GM23248 (cell line): Measurements from ENCODE around the gene SEC23B. TPM values are rescaled to one million over a fixed set of nuclear protein-coding genes. Genes with fewer than 3 reads are reported as not detected.
A peak's percentile ranks its signal among the peaks of the same experiment; 100 is the strongest.

Experiments
- DNase-seq: peaks from one replicate; pipeline ENCODE4 v3.0.0-alpha.2; 2015
- H2AFZ ChIP-seq: fragments of 200-600 bp; sonication (generic); 2 replicates; pipeline ENCODE4 v1.6.1; 2016; ENCODE audit warnings: antibody characterized with exemption
- H3F3A ChIP-seq: fragments of 200-600 bp; sonication (generic); 2 replicates; pipeline ENCODE4 v1.6.1; 2016; ENCODE audit warnings: mild to moderate bottlenecking, antibody characterized with exemption, mixed run types; ENCODE audit not compliant: insufficient read depth
- H3K27ac ChIP-seq: fragments of 200-600 bp; sonication (generic); 2 replicates; pipeline ENCODE4 v1.5.1; 2016; ENCODE audit warnings: mild to moderate bottlenecking
- H3K27me3 ChIP-seq: fragments of 200-600 bp; sonication (generic); replicated peaks from 2 replicates; pipeline ENCODE4 v1.6.1; 2016; ENCODE audit warnings: mild to moderate bottlenecking; ENCODE audit not compliant: insufficient read depth
- H3K36me3 ChIP-seq: fragments of 200-600 bp; sonication (generic); 2 replicates; pipeline ENCODE4 v1.6.1; 2016; ENCODE audit warnings: low read depth, mild to moderate bottlenecking
- H3K4me1 ChIP-seq: fragments of 200-600 bp; sonication (generic); 2 replicates; pipeline ENCODE4 v1.6.1; 2016; ENCODE audit warnings: mild to moderate bottlenecking; ENCODE audit not compliant: insufficient read depth
- H3K4me2 ChIP-seq: fragments of 200-600 bp; sonication (generic); one replicate; pipeline ENCODE4 v1.6.1; 2016; ENCODE audit warnings: mild to moderate bottlenecking; ENCODE audit not compliant: unreplicated experiment
- H3K4me3 ChIP-seq: fragments of 200-600 bp; sonication (generic); 2 replicates; pipeline ENCODE4 v1.5.1; 2016; ENCODE audit warnings: mild to moderate bottlenecking
- H3K79me2 ChIP-seq: fragments of 200-600 bp; sonication (generic); 2 replicates; pipeline ENCODE4 v1.6.1; 2016; ENCODE audit warnings: mild to moderate bottlenecking; ENCODE audit not compliant: insufficient read depth
- H3K9ac ChIP-seq: fragments of 200-600 bp; sonication (generic); 2 replicates; pipeline ENCODE4 v1.6.1; 2016; ENCODE audit warnings: mild to moderate bottlenecking
- H3K9me2 ChIP-seq: fragments of 200-600 bp; sonication (generic); 2 replicates; pipeline ENCODE4 v1.6.1; 2016; ENCODE audit warnings: mixed run types, mild to moderate bottlenecking, moderate library complexity; ENCODE audit not compliant: insufficient read depth
- H3K9me3 ChIP-seq: fragments of 200-600 bp; sonication (generic); one replicate; pipeline ENCODE4 v1.6.1; 2017; ENCODE audit warnings: low read depth
- H4K20me1 ChIP-seq: fragments of 200-600 bp; sonication (generic); 2 replicates; pipeline ENCODE4 v1.6.0; 2016; ENCODE audit not compliant: insufficient read depth
- EZH2 ChIP-seq: fragments of 200-600 bp; sonication (generic); IDR thresholded peaks from 2 replicates; pipeline ENCODE4 v1.6.1; 2018; ENCODE audit warnings: antibody characterized with exemption, mild to moderate bottlenecking; ENCODE audit not compliant: insufficient read depth, poor library complexity, severe bottlenecking
- EZH2phosphoT487 ChIP-seq: fragments of 200-600 bp; sonication (generic); IDR thresholded peaks from 2 replicates; pipeline ENCODE4 v1.6.1; 2018; ENCODE audit warnings: antibody characterized with exemption, moderate library complexity, mild to moderate bottlenecking, low read depth; ENCODE audit not compliant: insufficient read depth
- WGBS, 2 experiments: methylation state at CpG; one replicate each; pipeline ENCODE4 v1.1.6; 2015 to 2017; ENCODE audit warnings: low lambda C conversion rate in 2 of 2, low coverage in 1 of 2; ENCODE audit errors: missing lambda C conversion rate in 2 of 2; 5-methylcytosine and 5-hydroxymethylcytosine counted together
- in situ Hi-C: fragments of 300-500 bp; cut with MboI; formaldehyde crosslinking; loops from 2 replicates; pipeline ENCODE4 v1.15.0; 2020
- polyA plus RNA-seq: library from polyadenylated mRNA; unstranded; fragments of >200 nt; fragmentation: Nextera tagmentation; extraction: Ambion mirVana; gene quantifications from 2 replicates; pipeline ENCODE4 v1.2.1, GENCODE V29; 2016
- total RNA-seq: library from RNA; depleted of rRNA; stranded (reverse); fragments of >200 nt; shearing (Covaris generic); gene quantifications from 2 replicates; pipeline ENCODE4 v1.2.3, GENCODE V29; 2014

SEC23B gene
- total and polyA plus RNA-seq, 2 experiments from 2014 or later = 36.8 to 48.5 TPM

- no peaks in the 10 kb centered on the region for H3K27me3 ChIP-seq
- in situ Hi-C loops = no loop called here
- H3K4me1 ChIP-seq = no peaks in the 10 kb centered on the region
- H3K27ac ChIP-seq = no peak overlapping the region
- no peaks in the 10 kb centered on the region for H3K9me3 ChIP-seq
- H2AFZ ChIP-seq = no peak overlapping the region
- WGBS, 2 experiments = 94 to 97% methylated on average over 1 of the region's 1 CpG
- TF ChIP-seq EZH2phosphoT487 = no peak
- no peaks in the 10 kb centered on the region for H4K20me1 ChIP-seq
- no peak overlapping the region for H3K4me3 ChIP-seq
- H3K9me2 ChIP-seq = no peaks in the 10 kb centered on the region
- DNase-seq = no peak
- H3K36me3 ChIP-seq = peaks cover 50% of the 10 kb centered on the region
- H3K79me2 ChIP-seq = 0 out of 2 replicates have a peak, but pooled peaks cover under 1% of the 10 kb centered on the region
- H3K9ac ChIP-seq = no peak overlapping the region
- H3F3A ChIP-seq = no peaks in the 10 kb centered on the region
- no peak overlapping the region for H3K4me2 ChIP-seq
Measured at GRCh38 chr20:18477218-18477617, 30.5 kb upstream of the SEC23B start.

- in situ Hi-C loops = no loop called here
- H4K20me1 ChIP-seq = no peaks in the 10 kb centered on the region
- no peak overlapping the region for H3K4me2 ChIP-seq
- H3K36me3 ChIP-seq = peaks cover 47% of the 10 kb centered on the region
- H3K9ac ChIP-seq = no peak overlapping the region
- TF ChIP-seq EZH2 (no peak), EZH2phosphoT487 (no peak)
- no peak overlapping the region for H3K27ac ChIP-seq
- no peak overlapping the region for H2AFZ ChIP-seq
- H3F3A ChIP-seq = no peaks in the 10 kb centered on the region
- no peak for DNase-seq
- H3K4me3 ChIP-seq = no peak overlapping the region
- no peaks in the 10 kb centered on the region for H3K9me3 ChIP-seq
- H3K27me3 ChIP-seq = no peaks in the 10 kb centered on the region
- H3K4me1 ChIP-seq = no peaks in the 10 kb centered on the region
- H3K79me2 ChIP-seq = no peaks in the 10 kb centered on the region
- WGBS, 2 experiments = 59 to 61% methylated on average over 1 of the region's 1 CpG
- H3K9me2 ChIP-seq = no peaks in the 10 kb centered on the region
Measured at GRCh38 chr20:18477821-18478220, 29.9 kb upstream of the SEC23B start.

GRCh38 chr20:18481596-18481995 is 26.1 kb upstream of the SEC23B start:
- Histone ChIP-seq H3K4me3 (no peak overlapping the region), H2AFZ (no peak overlapping the region), H3K4me2 (no peak overlapping the region), H4K20me1 (no peaks in the 10 kb centered on the region), H3K79me2 (no peaks in the 10 kb centered on the region), H3K9me3 (no peaks in the 10 kb centered on the region), H3K27me3 (no peaks in the 10 kb centered on the region), H3K9me2 (no peaks in the 10 kb centered on the region), H3K27ac (no peak overlapping the region), H3K36me3 (peaks cover 32% of the 10 kb centered on the region), H3K9ac (no peak overlapping the region), H3K4me1 (no peaks in the 10 kb centered on the region), H3F3A (no peaks in the 10 kb centered on the region)
- WGBS, 2 experiments = 99 to 100% methylated on average over 4 of the region's 4 CpGs
- in situ Hi-C loops = no loop called here
- TF ChIP-seq EZH2 (no peak), EZH2phosphoT487 (no peak)
- DNase-seq = no peak

- Histone ChIP-seq H3K79me2 (no peaks in the 10 kb centered on the region), H2AFZ (no peak overlapping the region), H3K27me3 (no peaks in the 10 kb centered on the region), H3K4me2 (no peak overlapping the region), H3K27ac (no peak overlapping the region), H4K20me1 (no peaks in the 10 kb centered on the region), H3K4me1 (no peaks in the 10 kb centered on the region), H3K9ac (no peak overlapping the region), H3K9me3 (no peaks in the 10 kb centered on the region), H3K4me3 (no peak overlapping the region), H3K9me2 (no peaks in the 10 kb centered on the region), H3F3A (no peaks in the 10 kb centered on the region), H3K36me3 (peaks cover 13% of the 10 kb centered on the region)
- in situ Hi-C loops = no loop called here
- 97 to 100% methylated on average over 3 of the region's 3 CpGs for WGBS, 2 experiments
- no peak for TF ChIP-seq EZH2
- TF ChIP-seq EZH2phosphoT487 = no peak
- DNase-seq = no peak
Measured at GRCh38 chr20:18488301-18488700, 19.4 kb upstream of the SEC23B start.

GRCh38 chr20:18496042-18496441 is 11.7 kb upstream of the SEC23B start:
- WGBS, 2 experiments = 17 to 20% methylated on average over 7 of the region's 7 CpGs
- H3K4me1 ChIP-seq = 0 out of 2 replicates have a peak, but pooled peaks cover 10% of the 10 kb centered on the region
- TF ChIP-seq EZH2phosphoT487 (no peak), EZH2 (no peak)
- in situ Hi-C loops = no loop called here
- peaks cover 13% of the 10 kb centered on the region for H3K79me2 ChIP-seq
- H3K4me3 ChIP-seq = peak overlapping the region; percentile 99
- no peaks in the 10 kb centered on the region for H3K36me3 ChIP-seq
- H3K4me2 ChIP-seq = peak overlapping the region; percentile 96
- no peaks in the 10 kb centered on the region for H4K20me1 ChIP-seq
- H3K9me3 ChIP-seq = no peaks in the 10 kb centered on the region
- H3K9ac ChIP-seq = peak overlapping the region; percentile 81
- no peaks in the 10 kb centered on the region for H3F3A ChIP-seq
- H3K27me3 ChIP-seq = no peaks in the 10 kb centered on the region
- H2AFZ ChIP-seq = peak overlapping the region; percentile 99
- peak; percentile 16 for DNase-seq
- H3K27ac ChIP-seq = no peak overlapping the region
- H3K9me2 ChIP-seq = no peaks in the 10 kb centered on the region
